Kidney epithelial cell (primary cell): ENCODE results near the gene RBM19. TPM values are rescaled to one million over a fixed set of nuclear protein-coding genes. Genes with fewer than 3 reads are reported as not detected.

Source experiments
- DNase-seq: peaks from one replicate; pipeline ENCODE4 v3.0.0-alpha.2; 2010; ENCODE audit warnings: low read depth
- H3K27me3 ChIP-seq: 2 replicates; pipeline ENCODE4 v1.6.0; 2011; ENCODE audit warnings: low read length; ENCODE audit not compliant: control insufficient read depth, insufficient read depth
- H3K36me3 ChIP-seq: 2 replicates; pipeline ENCODE4 v1.5.1; 2011; ENCODE audit warnings: low read length; ENCODE audit not compliant: control insufficient read depth, insufficient read depth
- H3K4me3 ChIP-seq: 2 replicates; pipeline ENCODE4 v1.5.1; 2011; ENCODE audit warnings: low read depth, mild to moderate bottlenecking, control low read depth, low read length
- total RNA-seq: library from RNA; depleted of rRNA; stranded (reverse); fragments of >200 nt; gene quantifications from 2 replicates; pipeline ENCODE4 v1.2.3, GENCODE V29; 2015
- TF ChIP-seq, protein P1 (sequence below): IDR thresholded peaks from 2 replicates; pipeline ENCODE4 v1.5.1; 2011; ENCODE audit warnings: mild to moderate bottlenecking, moderate library complexity, low read length, control low read depth, inconsistent platforms; ENCODE audit not compliant: insufficient read depth, poor library complexity, severe bottlenecking

The RBM19 gene
- total RNA-seq, 1 donor from 2014 or later = 30.9 TPM

DNA sequence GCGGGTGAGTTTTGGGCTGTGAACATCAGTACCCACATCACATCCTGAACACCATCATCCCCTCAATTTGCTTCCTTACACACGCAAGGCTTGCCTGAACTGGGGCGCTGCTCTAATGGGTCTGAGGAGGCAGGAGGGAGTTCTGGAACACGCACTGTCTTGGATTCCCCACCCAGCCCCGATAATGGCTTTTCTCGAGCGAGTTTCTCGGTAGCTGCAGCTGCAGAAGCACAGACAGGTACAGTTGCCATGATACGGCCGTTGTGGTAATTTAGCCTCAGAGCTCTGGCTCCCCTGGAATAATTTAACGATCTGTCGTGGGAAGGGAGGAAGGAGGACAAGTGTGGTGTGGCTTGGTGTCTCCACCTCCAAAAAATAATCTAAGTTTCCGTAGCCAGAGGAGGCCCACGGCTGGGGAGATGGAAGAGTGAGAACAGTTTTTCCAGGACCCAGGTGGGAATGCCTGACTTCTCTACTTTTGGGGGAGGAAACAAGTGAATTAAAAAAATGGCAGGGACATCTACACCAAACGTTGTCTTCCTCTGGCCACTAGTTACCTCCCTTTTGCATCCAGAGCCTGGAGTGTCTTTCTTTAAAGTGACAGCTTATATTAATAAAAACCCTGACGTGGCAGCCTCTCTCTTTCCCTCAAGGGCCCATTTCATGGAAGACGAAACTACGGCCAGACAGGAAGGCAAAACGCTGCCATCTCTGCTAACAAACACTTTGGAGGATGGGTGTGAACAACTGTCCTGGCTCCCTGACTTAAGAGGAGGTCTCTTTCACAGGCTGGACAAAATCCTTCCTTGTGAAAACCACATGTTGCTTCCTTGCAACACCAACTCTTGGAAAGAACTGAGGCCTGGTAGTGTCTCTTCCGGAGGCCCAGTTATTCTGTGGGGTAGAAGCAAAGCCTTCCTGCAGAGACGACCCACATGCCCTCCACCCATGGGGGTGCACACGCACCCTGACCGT is 84.8 kb downstream of the RBM19 start:
- no peak overlapping the region for H3K4me3 ChIP-seq
- TF ChIP-seq, protein P1, sequence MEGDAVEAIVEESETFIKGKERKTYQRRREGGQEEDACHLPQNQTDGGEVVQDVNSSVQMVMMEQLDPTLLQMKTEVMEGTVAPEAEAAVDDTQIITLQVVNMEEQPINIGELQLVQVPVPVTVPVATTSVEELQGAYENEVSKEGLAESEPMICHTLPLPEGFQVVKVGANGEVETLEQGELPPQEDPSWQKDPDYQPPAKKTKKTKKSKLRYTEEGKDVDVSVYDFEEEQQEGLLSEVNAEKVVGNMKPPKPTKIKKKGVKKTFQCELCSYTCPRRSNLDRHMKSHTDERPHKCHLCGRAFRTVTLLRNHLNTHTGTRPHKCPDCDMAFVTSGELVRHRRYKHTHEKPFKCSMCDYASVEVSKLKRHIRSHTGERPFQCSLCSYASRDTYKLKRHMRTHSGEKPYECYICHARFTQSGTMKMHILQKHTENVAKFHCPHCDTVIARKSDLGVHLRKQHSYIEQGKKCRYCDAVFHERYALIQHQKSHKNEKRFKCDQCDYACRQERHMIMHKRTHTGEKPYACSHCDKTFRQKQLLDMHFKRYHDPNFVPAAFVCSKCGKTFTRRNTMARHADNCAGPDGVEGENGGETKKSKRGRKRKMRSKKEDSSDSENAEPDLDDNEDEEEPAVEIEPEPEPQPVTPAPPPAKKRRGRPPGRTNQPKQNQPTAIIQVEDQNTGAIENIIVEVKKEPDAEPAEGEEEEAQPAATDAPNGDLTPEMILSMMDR = no peak
- DNase-seq = no peak

DNA sequence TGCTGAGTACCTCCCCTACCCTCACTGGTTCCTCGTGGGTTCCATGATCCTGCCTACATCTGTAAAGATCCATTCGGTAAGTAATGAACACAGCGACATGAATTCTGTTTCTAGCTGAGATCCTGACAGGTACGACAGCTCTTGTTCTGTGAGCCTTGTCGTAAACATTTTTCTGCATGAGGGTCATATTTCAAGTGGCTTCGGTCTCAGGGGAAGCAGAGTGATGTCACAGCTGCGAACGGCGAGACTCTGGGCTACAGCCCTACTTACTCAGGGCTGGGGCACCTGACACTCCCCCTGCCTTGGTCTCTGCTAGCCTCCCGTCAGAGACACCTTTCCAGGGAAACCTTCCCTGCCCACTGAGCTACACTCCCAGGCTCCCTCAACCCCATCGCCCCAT is 85.8 kb downstream of the RBM19 start:
- H3K27me3 ChIP-seq = no peaks in the 10 kb centered on the region
- DNase-seq = no peak
- TF ChIP-seq, protein P1 = no peak
- no peaks in the 10 kb centered on the region for H3K36me3 ChIP-seq
- no peak overlapping the region for H3K4me3 ChIP-seq

More for the DNA sequence above, 84.8 kb downstream of the RBM19 start:
- Histone ChIP-seq H3K27me3 (no peaks in the 10 kb centered on the region), H3K36me3 (no peaks in the 10 kb centered on the region)

DNA sequence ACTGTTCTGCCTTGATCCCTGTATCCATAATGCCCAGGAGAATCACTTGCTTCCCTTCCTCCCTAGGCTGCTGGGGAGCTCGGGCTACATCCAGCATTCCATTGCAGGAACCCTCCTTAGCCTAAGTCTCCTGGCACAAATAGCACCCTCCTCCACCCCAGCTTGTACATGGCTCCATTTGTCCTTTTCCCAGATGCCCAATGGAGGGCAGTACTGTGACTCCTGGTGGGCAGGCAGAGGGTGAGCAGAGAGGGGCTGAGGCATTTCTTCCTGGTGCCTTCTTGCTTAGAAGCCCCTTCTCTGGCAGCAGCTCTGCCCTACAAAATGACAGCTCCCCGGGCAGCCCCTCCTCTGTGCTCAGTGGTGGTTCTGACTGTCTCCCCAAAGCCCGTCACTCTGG is 86.5 kb downstream of the RBM19 start:
- DNase-seq = no peak
- Histone ChIP-seq H3K27me3 (no peaks in the 10 kb centered on the region), H3K4me3 (no peak overlapping the region), H3K36me3 (no peaks in the 10 kb centered on the region)
- TF ChIP-seq, protein P1 = no peak

DNA sequence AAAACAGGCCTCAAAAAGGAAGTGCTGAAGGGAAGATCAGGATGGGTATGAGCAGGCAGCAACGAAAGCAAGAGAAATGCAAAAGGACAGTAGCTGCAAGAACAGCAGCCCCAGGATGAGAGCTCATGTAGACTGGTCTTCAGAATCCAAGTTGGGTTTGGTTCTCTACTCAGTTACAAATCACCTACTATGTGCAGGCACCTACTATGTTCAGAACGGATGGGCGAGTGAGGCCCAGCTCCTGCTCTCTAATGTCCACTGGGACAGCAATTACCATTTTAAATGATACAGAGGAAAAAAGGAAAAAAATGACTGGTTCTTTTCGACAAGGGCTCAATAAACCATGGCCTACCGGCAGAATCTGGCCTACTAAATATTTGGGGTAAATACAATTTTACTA is 88.5 kb downstream of the RBM19 start:
- H3K36me3 ChIP-seq = no peaks in the 10 kb centered on the region
- no peak overlapping the region for H3K4me3 ChIP-seq
- TF ChIP-seq, protein P1 = no peak
- no peaks in the 10 kb centered on the region for H3K27me3 ChIP-seq
- no peak for DNase-seq

DNA sequence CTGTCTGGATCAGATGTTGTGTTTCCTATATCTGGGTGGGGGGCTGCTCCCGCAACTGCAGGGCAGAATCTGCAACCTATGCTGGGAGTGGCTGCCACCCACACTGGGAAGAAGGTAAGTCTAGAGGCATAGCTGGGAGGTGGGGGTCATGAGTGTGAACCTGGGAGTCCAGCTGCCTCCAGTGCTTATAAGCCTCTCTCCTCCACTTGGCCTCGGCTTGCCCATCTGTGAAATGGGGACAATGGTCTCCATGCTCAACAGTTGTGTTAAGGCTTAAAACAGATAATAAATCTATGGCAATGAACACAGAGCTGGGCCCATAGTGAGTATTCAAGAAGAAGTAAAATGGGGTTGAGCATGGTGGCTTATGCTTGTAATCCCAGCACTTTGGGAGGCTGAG is 90.0 kb downstream of the RBM19 start:
- no peaks in the 10 kb centered on the region for H3K36me3 ChIP-seq
- no peaks in the 10 kb centered on the region for H3K27me3 ChIP-seq
- no peak for DNase-seq
- TF ChIP-seq, protein P1 = no peak
- no peak overlapping the region for H3K4me3 ChIP-seq

DNA sequence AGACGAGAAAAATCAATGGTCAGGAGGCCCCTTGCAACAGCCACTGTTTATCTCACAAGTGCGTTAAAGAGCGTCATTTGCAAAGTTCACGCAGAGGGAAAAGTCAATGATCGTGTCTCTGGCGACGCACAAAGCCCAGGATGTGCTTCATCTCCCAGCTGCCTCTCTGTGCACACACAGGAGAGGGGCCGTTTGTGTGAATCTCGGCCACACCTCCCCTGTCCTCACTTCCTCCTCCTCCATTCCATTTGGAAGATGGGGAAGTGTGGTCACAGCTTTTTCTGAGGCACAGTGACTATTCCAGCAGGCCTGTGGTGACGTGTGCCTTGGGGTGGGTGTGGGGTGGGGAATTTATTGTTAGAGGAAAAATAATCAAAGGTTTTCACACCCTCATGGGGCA is 90.4 kb downstream of the RBM19 start:
- Histone ChIP-seq H3K27me3 (no peaks in the 10 kb centered on the region), H3K4me3 (no peak overlapping the region), H3K36me3 (no peaks in the 10 kb centered on the region)
- TF ChIP-seq, protein P1 = no peak
- DNase-seq = no peak
